Lung (tissue), 12 donors: ENCODE data around the gene IFNLR1. TPM values are rescaled to one million over a fixed set of nuclear protein-coding genes. Genes with fewer than 3 reads are reported as not detected.

Experiments used
- ATAC-seq: fragments of 200-7000 bp; cut with Tn5 transposase; one replicate; pipeline ENCODE4 v1.9.1; 2020; ENCODE audit warnings: moderate number of reproducible peaks; ENCODE audit not compliant: insufficient read depth, low FRiP score
- DNase-seq, 3 donors: peaks; one replicate each; pipeline ENCODE4 v3.0.0-alpha.2; 2013 to 2017
- H3K27ac ChIP-seq, 2 donors: one replicate each; pipeline ENCODE4 v1.5.1; 2013; ENCODE audit warnings: mild to moderate bottlenecking in 2 of 2, moderate library complexity in 2 of 2, control low read depth in 1 of 2, inconsistent platforms in 1 of 2, low read depth in 1 of 2, low read length in 1 of 2
- H3K27me3 ChIP-seq, 3 donors: one replicate each; pipeline ENCODE4 v1.5.1; 2013; ENCODE audit warnings: low read length in 2 of 3; ENCODE audit not compliant: control insufficient read depth in 3 of 3, insufficient read depth in 3 of 3
- H3K36me3 ChIP-seq, 4 donors: one replicate each; pipeline ENCODE4 v1.5.1; 2013; ENCODE audit warnings: low read length in 4 of 4, mild to moderate bottlenecking in 1 of 4, moderate library complexity in 1 of 4; ENCODE audit not compliant: control insufficient read depth in 4 of 4, insufficient read depth in 4 of 4
- H3K4me1 ChIP-seq, 5 donors: one replicate each; pipeline ENCODE4 v1.5.1; 2013; ENCODE audit warnings: low read length in 5 of 5, mild to moderate bottlenecking in 2 of 5, moderate library complexity in 1 of 5; ENCODE audit not compliant: control insufficient read depth in 5 of 5, insufficient read depth in 5 of 5
- H3K4me3 ChIP-seq: one replicate; pipeline ENCODE4 v1.5.1; 2013; ENCODE audit warnings: mild to moderate bottlenecking, control low read depth, moderate library complexity
- H3K9ac ChIP-seq, 2 donors: one replicate each; pipeline ENCODE4 v1.5.1; 2013; ENCODE audit warnings: low read length in 2 of 2, control low read depth in 1 of 2; ENCODE audit not compliant: insufficient read depth in 1 of 2
- H3K9me3 ChIP-seq, 4 donors: one replicate each; pipeline ENCODE4 v1.5.1; 2013; ENCODE audit warnings: low read length in 3 of 4, mild to moderate bottlenecking in 1 of 4, moderate library complexity in 1 of 4; ENCODE audit not compliant: control insufficient read depth in 4 of 4, insufficient read depth in 3 of 4
- CTCF ChIP-seq: IDR thresholded peaks from 2 replicates; pipeline ENCODE4 v1.5.1; 2012; ENCODE audit warnings: mild to moderate bottlenecking; ENCODE audit errors: control extremely low read depth, extremely low read depth
- WGBS, 2 donors: extraction: QIAGEN DNeasy Blood & Tissue Kit; methylation state at CpG; one replicate each; pipeline ENCODE4 v1.1.7; 2013; 5-methylcytosine and 5-hydroxymethylcytosine counted together
- polyA plus RNA-seq, 2 donors: library from polyadenylated mRNA; stranded (reverse); fragments of 200-250 nt; gene quantifications; one replicate each; pipeline ENCODE4 v1.2.1, GENCODE V29; 2013
- total RNA-seq, 2 donors: library from RNA; depleted of rRNA in 1 of 2; stranded (reverse); fragments of >200 nt in 1 of 2; gene quantifications; one replicate each; pipeline ENCODE4 v1.2.1, GENCODE V29; 2014 to 2021
- donor health status: control.
- donor health status: control.
- donor health status: Bipolar disorder and iron deficiency.
- donor health status: healthy.
- donor health status: DM: yes; HTN: yes; CAD: no.

IFNLR1 gene
- total and polyA plus RNA-seq, 4 donors, result 1.2 to 9.0 (median 2.7) TPM

- no peak for ATAC-seq
- WGBS, 2 donors, result 96 to 97% methylated on average over 3 of the region's 3 CpGs
- no peak for TF ChIP-seq CTCF
These were observed 44.6 kb upstream of the IFNLR1 start for GRCh38 chr1:24231701-24232100.

GRCh38 chr1:24228311-24228710 lies 41.2 kb upstream of the IFNLR1 start:
- Histone ChIP-seq H3K27me3 (no peaks in the 10 kb centered on the region), H3K9ac (no peak overlapping the region), H3K4me3 (no peak overlapping the region), H3K9me3 (no peaks in the 10 kb centered on the region), H3K36me3 (no peaks in the 10 kb centered on the region), H3K27ac (no peak overlapping the region), H3K4me1 (no peaks in the 10 kb centered on the region)
- TF ChIP-seq CTCF, result no peak
- no peak for DNase-seq
- WGBS, 2 donors, result 79 to 91% methylated on average over 4 of the region's 4 CpGs
- no peak for ATAC-seq

More at GRCh38 chr1:24231701-24232100, 44.6 kb upstream of the IFNLR1 start:
- no peak for DNase-seq
- H3K36me3 ChIP-seq, result no peaks in the 10 kb centered on the region
- H3K9me3 ChIP-seq, result peaks cover 0 to 2% (median 0%) of the 10 kb centered on the region in 4 donors
- no peak overlapping the region for H3K4me3 ChIP-seq
- H3K27ac ChIP-seq, result no peak overlapping the region
- H3K9ac ChIP-seq, result no peak overlapping the region
- H3K27me3 ChIP-seq, result no peaks in the 10 kb centered on the region
- H3K4me1 ChIP-seq, result peaks cover 0 to under 1% (median 0%) of the 10 kb centered on the region in 5 donors

- Histone ChIP-seq H3K36me3 (no peaks in the 10 kb centered on the region), H3K9me3 (no peaks in the 10 kb centered on the region), H3K27me3 (no peaks in the 10 kb centered on the region), H3K4me3 (no peak overlapping the region), H3K4me1 (peaks cover 0 to 8% (median 0%) of the 10 kb centered on the region in 5 donors), H3K27ac (no peak overlapping the region), H3K9ac (no peak overlapping the region)
- DNase-seq (no peak), ATAC-seq (no peak)
- WGBS, 2 donors, result 77 to 92% methylated on average over 5 of the region's 5 CpGs
- no peak for TF ChIP-seq CTCF
These were observed 39.7 kb upstream of the IFNLR1 start for GRCh38 chr1:24226749-24227148.

- ATAC-seq (no peak), DNase-seq (no peak)
- Histone ChIP-seq H3K27me3 (no peaks in the 10 kb centered on the region), H3K27ac (no peak overlapping the region), H3K9ac (no peak overlapping the region), H3K4me3 (no peak overlapping the region), H3K4me1 (peaks cover 0 to 9% (median 0%) of the 10 kb centered on the region in 5 donors), H3K36me3 (no peaks in the 10 kb centered on the region), H3K9me3 (no peaks in the 10 kb centered on the region)
- 89 to 90% methylated on average over 4 of the region's 4 CpGs for WGBS, 2 donors
- no peak for TF ChIP-seq CTCF
These were observed 37.7 kb upstream of the IFNLR1 start for GRCh38 chr1:24224761-24225160.
